ENCODE data around the gene SIGLEC6.

GRCh38 chr19:51552996-51553725 lies 21.7 kb upstream of the SIGLEC6 start:
- TF ChIP-seq POLR2A (IDR thresholded peaks at IDR 0.05), result no peak
- TF ChIP-seq, protein P1, sequence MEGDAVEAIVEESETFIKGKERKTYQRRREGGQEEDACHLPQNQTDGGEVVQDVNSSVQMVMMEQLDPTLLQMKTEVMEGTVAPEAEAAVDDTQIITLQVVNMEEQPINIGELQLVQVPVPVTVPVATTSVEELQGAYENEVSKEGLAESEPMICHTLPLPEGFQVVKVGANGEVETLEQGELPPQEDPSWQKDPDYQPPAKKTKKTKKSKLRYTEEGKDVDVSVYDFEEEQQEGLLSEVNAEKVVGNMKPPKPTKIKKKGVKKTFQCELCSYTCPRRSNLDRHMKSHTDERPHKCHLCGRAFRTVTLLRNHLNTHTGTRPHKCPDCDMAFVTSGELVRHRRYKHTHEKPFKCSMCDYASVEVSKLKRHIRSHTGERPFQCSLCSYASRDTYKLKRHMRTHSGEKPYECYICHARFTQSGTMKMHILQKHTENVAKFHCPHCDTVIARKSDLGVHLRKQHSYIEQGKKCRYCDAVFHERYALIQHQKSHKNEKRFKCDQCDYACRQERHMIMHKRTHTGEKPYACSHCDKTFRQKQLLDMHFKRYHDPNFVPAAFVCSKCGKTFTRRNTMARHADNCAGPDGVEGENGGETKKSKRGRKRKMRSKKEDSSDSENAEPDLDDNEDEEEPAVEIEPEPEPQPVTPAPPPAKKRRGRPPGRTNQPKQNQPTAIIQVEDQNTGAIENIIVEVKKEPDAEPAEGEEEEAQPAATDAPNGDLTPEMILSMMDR (IDR thresholded peaks at IDR 0.05 in 4 of 5, conservative IDR thresholded peaks at IDR 0.05 in 1 of 5), result no peak
